OCI-M2 (cell line): ENCODE results near the gene TFAP2A.

Experiments
- DNase-seq: peaks from one replicate; lab custom pipeline; 2025; ENCODE audit not compliant: unreplicated experiment; lab: John Stamatoyannopoulos, UW

The TFAP2A gene

DNA sequence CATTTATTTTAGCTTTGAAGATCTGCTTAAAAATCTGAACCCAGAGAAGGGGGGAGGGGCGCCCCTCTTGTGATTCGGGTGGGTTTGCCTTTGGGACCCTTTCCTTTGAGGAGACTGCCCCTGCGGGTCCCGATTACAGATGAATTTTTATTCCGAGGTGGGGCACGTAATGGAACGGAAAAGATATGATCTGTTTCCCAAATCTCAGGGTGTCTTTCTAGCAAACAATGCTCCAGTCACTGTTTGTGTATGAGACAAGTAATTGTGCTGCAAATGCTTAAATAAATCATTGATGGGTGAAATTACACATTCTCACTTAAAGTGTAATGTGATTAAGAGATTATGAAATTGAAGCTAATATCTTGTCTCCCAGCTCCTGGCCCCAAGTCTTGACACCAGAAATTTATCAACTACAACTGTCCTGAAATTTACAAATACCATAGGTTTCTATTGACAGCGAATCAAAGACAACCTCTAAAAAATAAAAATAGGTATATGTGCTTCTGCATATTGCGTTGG lies 30.7 kb downstream of the TFAP2A start:
- DNase-seq, result no peak

DNA sequence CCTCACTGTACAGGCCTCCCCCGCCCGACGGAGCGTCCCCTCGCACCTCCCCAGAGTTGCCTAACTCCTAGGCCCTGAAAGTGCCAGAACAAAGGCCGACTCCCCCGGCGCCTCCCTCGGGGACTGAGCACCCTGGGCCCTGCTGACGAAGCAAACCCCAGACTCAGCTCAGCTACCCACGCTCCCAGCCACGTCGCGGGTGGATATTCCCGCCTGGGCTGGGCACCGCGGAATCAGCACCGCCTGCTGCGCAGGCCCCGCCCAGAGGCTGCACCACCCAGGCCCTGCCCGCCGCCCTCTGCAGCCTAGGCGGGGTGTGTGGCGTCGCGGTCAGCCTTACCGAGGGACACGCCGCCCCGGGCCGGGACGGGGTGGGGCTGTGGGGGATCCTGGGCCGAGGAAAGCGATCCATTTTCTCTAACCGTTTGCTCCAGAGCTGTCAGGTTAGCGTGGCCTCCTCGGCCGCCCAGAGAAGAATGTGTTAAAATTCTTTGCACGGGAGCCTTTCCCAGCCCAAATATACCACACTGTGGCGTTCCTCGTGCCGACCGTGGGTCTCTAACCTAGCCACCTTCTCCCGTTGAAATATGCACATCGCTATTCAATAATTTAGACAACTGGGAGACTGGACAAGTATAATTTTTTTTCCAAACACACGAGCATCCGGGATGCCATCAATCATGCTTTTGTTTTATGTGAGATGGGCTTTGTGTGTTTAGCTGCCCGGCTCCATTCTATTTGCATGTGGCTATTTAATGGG lies 31.4 kb downstream of the TFAP2A start:
- no peak for DNase-seq

DNA sequence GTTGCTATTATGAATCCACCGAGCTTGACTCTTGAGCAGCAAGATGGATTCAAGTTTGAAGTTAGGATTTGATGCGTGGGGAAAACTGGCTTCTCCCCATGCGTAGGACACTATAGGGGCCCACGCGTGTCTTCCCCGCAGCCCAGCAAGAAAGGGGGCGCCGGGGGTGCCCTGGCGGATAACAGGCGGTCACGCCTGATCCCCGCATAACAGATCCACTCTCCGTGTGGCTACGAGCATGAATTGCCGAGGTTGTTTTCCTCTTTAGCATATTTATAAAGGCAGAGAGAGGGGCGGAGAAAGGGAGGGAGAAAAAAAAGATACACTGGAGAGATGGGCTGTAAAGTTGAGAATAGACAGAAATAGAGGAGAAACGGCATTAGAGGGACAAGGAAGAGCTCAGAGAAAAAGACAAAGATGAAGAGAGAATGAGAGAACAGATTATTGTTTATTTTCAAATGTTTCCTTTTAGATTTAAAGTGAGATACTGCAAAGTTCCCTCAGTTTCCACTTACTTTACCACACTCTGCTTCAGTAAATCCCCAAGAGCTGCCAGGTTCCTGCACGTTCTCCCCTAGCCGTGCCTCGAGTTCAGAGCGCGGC lies 32.0 kb downstream of the TFAP2A start:
- no peak for DNase-seq

GRCh38 chr6:10382322-10382721 lies 32.6 kb downstream of the TFAP2A start:
- no peak for DNase-seq

GRCh38 chr6:10381830-10382208 lies 33.1 kb downstream of the TFAP2A start:
- no peak for DNase-seq

- DNase-seq, result no peak
Measured at GRCh38 chr6:10381133-10381829, 33.6 kb downstream of the TFAP2A start.

DNA sequence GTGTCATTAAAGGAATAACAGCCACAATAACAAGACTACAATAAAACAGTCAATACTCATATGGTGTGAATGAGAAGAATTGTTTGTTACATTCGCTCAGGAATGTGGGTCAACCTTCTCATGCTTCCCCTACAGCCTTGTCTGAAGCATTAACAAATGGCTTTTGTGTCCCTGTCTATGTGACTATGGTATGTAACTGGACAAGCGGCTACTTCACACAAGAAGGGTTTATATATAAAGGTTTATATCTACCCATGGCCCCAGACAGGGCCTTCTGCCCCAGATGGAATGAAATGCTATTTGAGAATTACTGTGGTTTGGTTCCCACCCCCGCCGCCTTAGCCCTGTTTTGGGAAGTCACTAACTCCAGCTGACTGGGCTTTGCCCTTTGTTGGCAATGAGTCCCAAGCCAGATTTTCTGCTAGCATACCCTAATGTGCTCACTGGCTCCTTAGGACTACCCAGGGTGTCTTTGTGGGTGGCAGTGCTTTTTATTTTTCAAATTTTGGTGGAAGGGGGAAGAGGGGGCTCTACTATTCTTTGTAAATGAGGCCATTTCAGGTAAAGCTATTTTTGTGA lies 39.4 kb downstream of the TFAP2A start:
- DNase-seq, result no peak

- DNase-seq, result no peak
Measured at GRCh38 chr6:10373642-10374359, 41.1 kb downstream of the TFAP2A start.

GRCh38 chr6:10369896-10370295 lies 45.0 kb downstream of the TFAP2A start:
- no peak for DNase-seq

- DNase-seq, result no peak
Measured at GRCh38 chr6:10368861-10369260, 46.0 kb downstream of the TFAP2A start.

DNA sequence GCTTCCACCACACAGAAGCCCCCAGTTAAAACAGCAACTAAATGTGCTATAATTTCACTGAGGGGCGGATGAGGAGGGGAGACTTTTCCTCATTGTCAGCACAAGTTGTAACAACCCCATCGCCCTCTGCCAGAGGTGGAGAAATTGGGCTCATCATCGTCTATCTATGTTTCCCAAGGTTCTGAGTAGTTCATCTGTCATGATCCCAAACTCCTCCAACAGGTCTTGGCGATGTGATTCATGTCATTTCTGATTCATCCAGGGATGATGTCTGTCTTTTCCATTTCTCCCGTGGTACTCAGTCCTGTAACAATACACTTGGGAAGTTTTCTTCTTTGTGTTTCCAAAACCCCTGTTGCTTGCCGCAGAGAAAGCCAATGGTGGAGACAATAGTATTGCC lies 51.0 kb downstream of the TFAP2A start:
- DNase-seq, result no peak

- DNase-seq, result no peak
Measured at GRCh38 chr6:10362300-10362699, 52.6 kb downstream of the TFAP2A start.

DNA sequence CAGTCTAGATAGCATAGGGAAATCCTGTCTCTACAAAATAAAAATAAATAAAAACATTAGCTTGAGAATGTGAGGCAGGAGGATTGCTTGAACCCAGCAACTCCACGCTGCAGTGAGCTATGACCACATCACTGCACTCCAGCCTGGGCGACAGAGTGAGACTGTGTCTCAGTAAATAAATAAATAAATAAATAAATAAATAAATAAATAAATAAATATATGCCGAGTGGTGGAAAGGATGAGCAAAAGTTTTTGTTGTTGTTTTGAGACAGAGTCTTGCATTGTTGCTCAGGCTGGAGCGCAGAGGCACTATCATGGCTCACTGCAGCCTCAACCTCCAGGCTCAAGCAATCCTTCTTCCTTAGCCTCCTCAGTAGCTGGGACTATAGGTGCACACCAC lies 53.4 kb downstream of the TFAP2A start:
- DNase-seq, result no peak

DNA sequence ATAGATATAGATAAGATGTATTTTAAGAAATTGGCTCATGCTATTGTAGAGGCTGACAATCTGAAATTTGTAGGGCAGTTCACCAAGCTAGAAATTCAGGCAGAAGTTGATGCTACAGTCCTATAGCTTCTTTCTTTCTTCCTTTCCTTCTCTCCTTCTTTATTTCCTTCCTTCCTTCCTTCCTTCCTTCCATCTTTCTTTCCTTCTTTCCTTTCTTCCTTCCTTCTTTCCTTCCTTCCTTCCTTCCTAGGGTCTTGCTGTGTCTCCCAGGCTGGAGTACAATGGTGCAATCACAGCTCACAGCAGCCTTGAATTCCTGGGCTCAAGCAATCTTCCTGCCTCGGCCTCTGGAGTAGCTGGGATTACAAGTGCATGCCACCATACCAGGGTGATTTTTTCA lies 55.3 kb downstream of the TFAP2A start:
- DNase-seq, result no peak

DNA sequence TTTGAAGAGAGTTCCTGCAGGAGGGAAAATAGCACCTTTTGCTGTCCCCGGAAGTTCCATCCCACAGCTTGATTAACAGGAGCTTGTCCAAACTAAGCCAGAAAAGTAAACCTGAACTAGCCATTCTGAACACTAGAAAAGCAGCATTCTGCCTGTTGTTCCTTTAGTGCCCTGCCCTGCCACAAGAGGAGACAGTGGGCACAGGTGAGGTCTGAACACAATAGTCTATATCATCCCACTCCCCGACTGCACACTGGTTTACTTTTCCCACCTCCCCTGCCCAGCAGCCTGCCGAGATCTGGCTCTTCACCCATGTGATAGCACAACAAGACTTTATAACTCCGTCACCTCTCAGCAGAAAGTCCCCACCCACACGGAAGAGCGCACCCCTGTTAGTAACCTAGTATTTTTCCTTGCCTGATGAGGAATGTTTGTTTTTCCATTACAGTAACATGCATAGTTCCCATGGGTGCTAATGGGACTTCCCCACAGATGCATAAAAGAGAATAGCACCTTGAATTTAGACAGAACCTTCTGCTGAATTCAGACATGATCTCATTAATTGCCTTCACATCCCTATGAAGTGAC lies 59.7 kb downstream of the TFAP2A start:
- no peak for DNase-seq

GRCh38 chr6:10351791-10352190 lies 63.1 kb downstream of the TFAP2A start:
- DNase-seq, result no peak

DNA sequence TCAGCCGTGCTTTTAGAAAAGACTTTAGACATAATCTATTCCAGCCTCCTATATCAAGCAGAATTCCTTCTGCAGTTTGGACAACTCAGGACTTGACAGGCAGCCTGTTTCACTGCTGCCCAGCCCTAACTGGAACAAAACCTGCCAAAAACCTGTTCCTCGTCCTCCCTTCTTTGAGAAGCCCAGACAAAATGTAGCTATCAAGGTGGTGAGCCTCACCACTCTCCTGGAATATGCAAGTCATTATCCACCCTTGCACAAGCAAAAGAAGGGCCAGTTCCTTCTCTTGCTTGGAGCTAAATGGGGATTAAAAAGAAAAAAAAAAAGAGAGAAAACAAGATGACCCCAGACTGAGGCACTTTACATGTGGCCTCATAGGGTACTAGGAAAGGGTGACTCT lies 64.2 kb downstream of the TFAP2A start:
- DNase-seq, result no peak

GRCh38 chr6:10347561-10348327 lies 67.1 kb downstream of the TFAP2A start:
- no peak for DNase-seq
